ENCODE results near the gene CYB5D1.

- TF ChIP-seq EZH2 (IDR thresholded peaks at IDR 0.05; ENCODE audit: low read length) (no peak), CTCF (optimal IDR thresholded peaks at IDR 0.05 in 1 of 3, IDR thresholded peaks at IDR 0.05 in 1 of 3, conservative IDR thresholded peaks at IDR 0.05 in 1 of 3; ENCODE audit: extremely low read depth in 1 of 3, insufficient read depth in 2 of 3, low read length in 3 of 3) (no peak)
Observed at GRCh38 chr17:7909089-7909488, 51.3 kb downstream of the CYB5D1 start.
